Brain pericyte (primary cell): ENCODE measurements around the gene PNISR.
"Not testable (repeated sequence)": the region's sequence is repeated elsewhere in the genome, so short reads cannot be mapped to it uniquely, and the experiment has no call there.

Experiments used
- DNase-seq: peaks from one replicate; pipeline ENCODE4 v3.0.0-alpha.2; 2012; ENCODE audit warnings: low read depth, low spot score

PNISR gene, protein sequence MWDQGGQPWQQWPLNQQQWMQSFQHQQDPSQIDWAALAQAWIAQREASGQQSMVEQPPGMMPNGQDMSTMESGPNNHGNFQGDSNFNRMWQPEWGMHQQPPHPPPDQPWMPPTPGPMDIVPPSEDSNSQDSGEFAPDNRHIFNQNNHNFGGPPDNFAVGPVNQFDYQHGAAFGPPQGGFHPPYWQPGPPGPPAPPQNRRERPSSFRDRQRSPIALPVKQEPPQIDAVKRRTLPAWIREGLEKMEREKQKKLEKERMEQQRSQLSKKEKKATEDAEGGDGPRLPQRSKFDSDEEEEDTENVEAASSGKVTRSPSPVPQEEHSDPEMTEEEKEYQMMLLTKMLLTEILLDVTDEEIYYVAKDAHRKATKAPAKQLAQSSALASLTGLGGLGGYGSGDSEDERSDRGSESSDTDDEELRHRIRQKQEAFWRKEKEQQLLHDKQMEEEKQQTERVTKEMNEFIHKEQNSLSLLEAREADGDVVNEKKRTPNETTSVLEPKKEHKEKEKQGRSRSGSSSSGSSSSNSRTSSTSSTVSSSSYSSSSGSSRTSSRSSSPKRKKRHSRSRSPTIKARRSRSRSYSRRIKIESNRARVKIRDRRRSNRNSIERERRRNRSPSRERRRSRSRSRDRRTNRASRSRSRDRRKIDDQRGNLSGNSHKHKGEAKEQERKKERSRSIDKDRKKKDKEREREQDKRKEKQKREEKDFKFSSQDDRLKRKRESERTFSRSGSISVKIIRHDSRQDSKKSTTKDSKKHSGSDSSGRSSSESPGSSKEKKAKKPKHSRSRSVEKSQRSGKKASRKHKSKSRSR

DNA sequence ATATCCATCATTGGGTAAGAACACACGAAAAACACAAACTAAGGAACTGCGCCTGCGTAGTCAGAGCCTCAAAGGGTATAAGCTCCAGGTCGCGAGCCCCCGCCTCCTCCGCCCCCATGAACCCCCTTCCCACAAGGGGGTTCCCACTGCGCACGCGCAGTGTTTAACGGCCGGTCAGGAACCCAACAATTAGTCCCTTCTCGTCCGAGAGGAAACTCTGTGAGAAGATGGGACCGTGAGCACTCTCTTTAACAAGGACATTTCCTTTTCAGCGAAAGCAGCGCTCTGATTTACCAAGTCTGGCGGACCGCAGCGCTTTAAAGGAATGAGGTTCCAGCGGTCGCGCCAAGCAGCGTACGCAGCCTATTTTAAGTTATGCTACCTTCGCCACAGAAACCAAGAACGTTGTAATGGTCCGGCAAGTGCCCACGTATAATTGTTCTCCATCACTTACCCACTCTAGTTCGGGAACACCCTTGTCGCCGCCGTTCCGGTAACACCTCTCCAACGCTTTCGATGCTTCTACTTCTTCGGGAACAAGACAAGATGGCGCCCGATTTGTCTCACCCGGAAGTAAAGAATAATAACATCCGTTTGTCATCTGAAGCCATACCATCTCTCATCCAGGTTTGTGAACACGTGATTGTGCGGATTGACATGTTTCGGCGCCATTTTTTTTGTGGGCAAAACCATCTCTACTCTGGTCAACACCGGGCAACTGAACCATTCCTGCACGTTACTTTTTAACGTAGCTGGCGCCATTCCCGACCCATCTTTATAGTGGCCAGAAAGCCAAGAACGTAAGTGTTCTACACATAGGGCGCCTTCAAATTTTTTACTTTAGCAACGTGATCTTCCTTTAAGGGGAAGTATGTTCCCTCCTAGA is at the start of gene PNISR:
TSS of gene PNISR (minus strand) at position 548 of the 886 bp plus-strand sequence. CDS start 10,649 bp downstream, outside the sequence.
- DNase-seq: peak; percentile 96

GRCh38 chr6:99473730-99474129 is 48.6 kb upstream of the PNISR start:
- DNase-seq: no peak

DNA sequence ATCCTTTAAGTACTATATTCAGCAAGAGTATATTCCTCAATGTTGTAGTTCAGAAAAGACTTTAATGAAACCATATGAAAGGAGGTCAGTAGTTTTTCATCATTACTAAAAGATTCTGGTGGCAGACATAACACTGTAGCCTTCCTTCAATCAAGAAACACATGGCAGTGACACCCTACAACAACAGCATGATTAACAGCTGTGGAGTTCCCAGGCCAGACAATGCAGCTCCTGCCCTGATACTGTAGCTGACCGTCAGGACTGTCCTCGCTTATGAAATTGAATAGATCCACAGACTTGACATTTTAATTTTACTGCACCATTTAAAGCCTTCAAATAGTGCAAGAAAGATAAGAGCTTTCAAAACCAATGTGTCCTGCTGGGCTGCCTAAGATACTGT is 46.5 kb upstream of the PNISR start:
- DNase-seq: no peak

- DNase-seq: no peak
Observed at GRCh38 chr6:99467509-99468106, 42.5 kb upstream of the PNISR start.

GRCh38 chr6:99459133-99459532 is 34.0 kb upstream of the PNISR start:
- DNase-seq: not testable (repeated sequence)

DNA sequence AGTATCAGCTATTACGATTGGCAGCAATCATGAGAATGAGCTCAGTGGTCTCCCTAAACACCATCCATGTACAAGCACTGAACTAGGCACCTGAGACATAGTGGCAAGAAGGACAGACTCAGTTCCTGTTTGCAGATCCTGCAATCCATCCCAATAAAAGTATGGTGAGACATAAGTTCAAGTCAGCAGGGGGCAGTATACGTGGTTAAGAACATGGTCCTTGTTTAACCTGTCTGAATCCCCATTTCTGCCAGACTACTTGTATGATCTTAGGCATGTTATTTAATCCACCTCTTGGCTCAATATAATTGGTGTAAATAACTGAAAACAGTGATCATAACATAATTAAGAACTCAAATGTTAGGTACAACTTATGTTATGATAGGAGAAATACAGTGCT is 33.2 kb upstream of the PNISR start:
- DNase-seq: no peak

GRCh38 chr6:99446076-99446475 is 21.0 kb upstream of the PNISR start:
- DNase-seq: no peak

GRCh38 chr6:99434702-99435530 is 9.8 kb upstream of the PNISR start:
- DNase-seq: no peak

DNA sequence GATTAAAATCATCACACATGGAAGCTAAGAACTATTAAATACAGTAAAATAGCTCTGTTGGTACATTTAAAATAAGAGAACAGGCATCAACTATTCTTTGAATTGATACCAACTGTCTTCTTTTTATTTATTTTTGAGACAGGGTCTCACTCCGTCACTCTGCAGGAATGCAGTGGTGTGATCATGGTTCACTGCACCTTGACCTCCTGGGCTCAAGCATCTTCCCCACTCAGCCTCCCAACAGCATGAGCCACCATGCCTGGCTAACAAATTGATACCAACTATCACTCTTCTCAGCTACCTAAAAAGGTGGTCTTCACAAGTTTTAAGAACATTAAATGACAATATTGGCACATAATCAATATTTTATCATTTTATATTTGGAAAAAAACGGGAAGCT is 7.8 kb upstream of the PNISR start:
- DNase-seq: no peak

- DNase-seq: no peak
Observed at GRCh38 chr6:99431901-99432300, 6.8 kb upstream of the PNISR start.

GRCh38 chr6:99427988-99428387 is 2.9 kb upstream of the PNISR start:
- DNase-seq: no peak

- no peak for DNase-seq
Observed at GRCh38 chr6:99426451-99426757, 1.3 kb upstream of the PNISR start.

DNA sequence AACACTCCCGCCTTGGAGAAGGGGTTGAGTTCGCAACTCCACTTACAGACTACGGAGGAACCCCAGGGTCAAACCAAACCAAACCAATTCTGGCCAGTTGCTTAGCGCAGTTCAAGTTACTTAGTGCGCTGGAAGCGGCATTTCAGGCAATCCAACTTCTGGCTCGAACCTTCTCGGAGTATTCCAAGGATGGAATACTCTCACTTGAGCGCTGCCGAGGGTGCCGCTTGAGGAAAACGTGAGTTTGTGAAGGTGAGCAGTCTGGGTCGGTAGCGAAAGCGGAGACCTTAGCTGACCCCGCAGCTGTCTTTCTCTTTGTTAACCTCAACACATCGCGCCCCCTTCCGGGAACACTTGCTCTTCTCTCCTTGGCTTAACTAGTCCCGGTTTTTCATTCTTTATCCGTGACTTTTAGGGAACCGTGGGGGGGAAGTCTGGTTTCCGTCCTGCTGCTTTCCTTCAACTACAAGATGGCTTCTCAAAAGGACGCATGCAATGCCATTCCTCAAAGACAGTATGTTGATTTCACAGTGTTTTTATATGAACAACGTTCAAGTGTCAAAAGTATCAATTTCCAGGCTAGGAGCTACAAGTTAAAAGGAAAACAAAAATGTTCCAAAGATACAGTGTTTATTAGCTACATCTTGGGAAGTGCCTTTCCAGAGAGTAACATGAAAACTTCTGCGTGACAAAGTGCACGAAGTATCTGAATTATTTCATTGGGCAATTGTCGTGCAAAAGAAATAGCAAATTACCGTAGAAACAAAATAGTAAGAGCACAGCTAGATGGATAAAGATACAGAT is 741 bp upstream of the PNISR start:
- no peak for DNase-seq

DNA sequence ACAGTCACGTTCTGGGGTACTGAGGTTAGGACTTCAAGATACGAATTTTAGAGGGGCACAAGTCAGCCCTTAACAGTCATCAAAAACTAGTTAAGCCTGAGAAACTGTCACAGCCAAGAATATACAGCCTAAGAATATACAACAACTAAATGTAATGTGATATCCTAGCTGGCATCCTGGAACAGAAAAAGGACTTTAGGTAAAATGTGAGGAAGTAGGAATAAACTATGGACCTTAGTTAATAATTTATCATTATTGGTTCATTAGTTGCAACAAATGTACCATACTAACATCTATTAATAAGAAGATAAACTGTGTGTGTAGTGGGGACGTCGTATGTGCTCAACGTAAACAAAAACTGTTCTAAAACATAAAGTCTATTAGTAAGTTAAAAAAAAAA is 1.1 kb downstream of the PNISR start:
- DNase-seq: no peak

- DNase-seq: no peak
Observed at GRCh38 chr6:99422912-99423311, 2.2 kb downstream of the PNISR start.

GRCh38 chr6:99416892-99417767 is 8.0 kb downstream of the PNISR start:
- DNase-seq: no peak

DNA sequence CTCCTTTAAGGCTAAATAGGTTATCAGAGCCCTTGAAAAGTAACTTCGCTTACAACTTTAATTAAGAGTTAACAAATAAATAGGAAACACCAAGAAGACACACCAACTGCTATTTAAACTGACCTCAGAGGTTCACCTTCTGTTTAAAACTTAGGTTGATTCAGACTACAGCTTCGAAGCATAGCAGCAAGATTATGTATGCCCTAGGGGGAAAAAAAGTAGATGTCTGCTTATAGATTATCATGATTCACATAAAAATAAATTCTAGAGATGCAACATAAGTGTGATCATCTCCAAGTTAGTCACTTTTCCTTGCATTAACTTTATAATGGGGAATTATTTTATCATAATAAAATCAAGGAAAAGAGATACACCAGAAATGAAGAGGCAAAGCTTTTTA is 8.9 kb downstream of the PNISR start:
- DNase-seq: no peak

DNA sequence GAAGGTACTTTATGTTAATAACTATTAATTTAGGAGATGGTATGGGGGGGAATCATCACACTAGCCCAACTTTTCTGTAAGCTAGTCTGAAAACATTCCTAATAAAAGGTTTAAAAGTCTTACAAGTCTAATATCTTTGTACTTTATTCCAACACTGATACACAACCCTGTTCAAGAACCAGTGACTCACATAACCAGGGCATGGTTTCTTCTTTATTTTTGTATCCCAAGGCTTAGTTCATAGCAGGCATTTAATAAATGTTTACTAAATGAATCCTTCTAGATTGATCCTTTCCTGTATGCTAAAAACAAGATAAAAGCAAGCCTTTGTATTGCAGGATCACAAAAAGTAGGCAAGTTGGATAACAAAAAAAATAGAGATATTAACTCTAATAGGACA is 9.7 kb downstream of the PNISR start:
- no peak for DNase-seq

- no peak for DNase-seq
Observed at GRCh38 chr6:99412065-99412464, 13.0 kb downstream of the PNISR start.
